NT2/D1 (cell line): ENCODE results near the gene KRT78.

Experiments
- DNase-seq: peaks from one replicate; pipeline ENCODE4 v3.0.0-alpha.2; 2011; ENCODE audit warnings: low read depth, low spot score
- H3K27me3 ChIP-seq: 2 replicates; pipeline ENCODE4 v1.6.0; 2011; ENCODE audit warnings: mild to moderate bottlenecking; ENCODE audit not compliant: insufficient read length, insufficient read depth
- H3K36me3 ChIP-seq: 2 replicates; pipeline ENCODE4 v1.6.1; 2011; ENCODE audit warnings: mild to moderate bottlenecking, low read length, mixed read lengths; ENCODE audit not compliant: insufficient read depth, insufficient read length
- H3K4me1 ChIP-seq: 2 replicates; pipeline ENCODE4 v1.5.1; 2011; ENCODE audit not compliant: insufficient read depth, insufficient read length
- H3K4me3 ChIP-seq: 2 replicates; pipeline ENCODE4 v1.5.1; 2011; ENCODE audit warnings: low read depth; ENCODE audit not compliant: insufficient read length
- H3K9ac ChIP-seq: 2 replicates; pipeline ENCODE4 v1.6.0; 2011; ENCODE audit warnings: low read depth; ENCODE audit not compliant: insufficient read length
- H3K9me3 ChIP-seq: 2 replicates; pipeline ENCODE4 v1.5.1; 2011; ENCODE audit warnings: mild to moderate bottlenecking, low read length; ENCODE audit not compliant: insufficient read depth
- SUZ12 ChIP-seq: IDR thresholded peaks from 2 replicates; pipeline ENCODE4 v1.6.1; 2011; ENCODE audit not compliant: insufficient read length, insufficient read depth; ENCODE audit errors: extremely low read depth
- YY1 ChIP-seq: IDR thresholded peaks from 2 replicates; pipeline ENCODE4 v1.6.1; 2011; ENCODE audit not compliant: insufficient read length, insufficient read depth
- ZNF274 ChIP-seq: IDR thresholded peaks from 2 replicates; pipeline ENCODE4 v1.6.1; 2011; ENCODE audit warnings: mild to moderate bottlenecking, low read depth, low read length

KRT78 gene

DNA sequence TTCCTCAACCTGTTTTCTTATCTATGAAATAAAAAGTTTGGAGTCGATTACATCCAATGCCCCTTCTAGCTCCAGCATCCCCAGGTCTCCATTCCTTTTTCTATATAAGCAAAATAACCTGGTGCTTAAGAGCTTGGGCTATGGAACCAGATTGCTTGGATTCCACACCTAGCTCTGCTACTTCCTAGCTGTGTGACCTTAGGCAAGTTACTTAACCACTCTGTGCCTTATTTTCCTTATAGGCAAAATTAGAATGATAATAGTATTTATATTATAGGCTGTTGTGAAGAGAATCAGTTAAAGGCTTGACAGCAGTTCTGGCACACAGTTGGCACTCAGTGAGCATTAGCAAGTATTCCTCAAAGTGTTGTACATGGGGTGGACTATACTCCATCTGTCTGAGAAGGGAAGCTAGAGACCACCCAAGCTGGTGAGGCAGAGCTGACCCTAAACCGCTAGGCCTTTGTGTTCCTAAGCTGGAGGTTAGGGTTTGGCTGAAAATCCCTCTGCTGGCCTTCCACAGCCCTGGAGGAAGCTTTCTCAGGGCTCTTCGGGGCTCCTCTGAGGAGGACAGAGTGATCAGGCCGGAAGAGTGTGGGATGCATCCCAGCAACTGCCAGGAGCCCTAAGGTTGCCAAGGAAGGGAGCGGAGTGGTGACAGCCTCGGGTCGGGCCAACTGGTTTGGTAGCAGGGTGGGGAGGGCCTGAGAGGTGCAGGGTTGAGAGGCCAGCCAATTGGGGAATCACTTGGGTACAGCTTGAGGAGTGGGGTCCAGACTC is 28.9 kb downstream of the KRT78 start:
- Histone ChIP-seq H3K9me3 (no peaks in the 10 kb centered on the region), H3K4me1 (peaks cover 5% of the 10 kb centered on the region), H3K36me3 (no peaks in the 10 kb centered on the region), H3K4me3 (no peak overlapping the region), H3K27me3 (no peaks in the 10 kb centered on the region), H3K9ac (no peak overlapping the region)
- TF ChIP-seq SUZ12 (no peak), YY1 (no peak), ZNF274 (no peak)
- DNase-seq, result no peak

- Histone ChIP-seq H3K27me3 (no peaks in the 10 kb centered on the region), H3K4me1 (peaks cover 5% of the 10 kb centered on the region), H3K9ac (no peak overlapping the region), H3K36me3 (no peaks in the 10 kb centered on the region), H3K9me3 (no peaks in the 10 kb centered on the region), H3K4me3 (no peak overlapping the region)
- no peak for DNase-seq
- TF ChIP-seq SUZ12 (no peak), YY1 (no peak), ZNF274 (no peak)
Measured at GRCh38 chr12:52818887-52819420, 29.8 kb downstream of the KRT78 start.

DNA sequence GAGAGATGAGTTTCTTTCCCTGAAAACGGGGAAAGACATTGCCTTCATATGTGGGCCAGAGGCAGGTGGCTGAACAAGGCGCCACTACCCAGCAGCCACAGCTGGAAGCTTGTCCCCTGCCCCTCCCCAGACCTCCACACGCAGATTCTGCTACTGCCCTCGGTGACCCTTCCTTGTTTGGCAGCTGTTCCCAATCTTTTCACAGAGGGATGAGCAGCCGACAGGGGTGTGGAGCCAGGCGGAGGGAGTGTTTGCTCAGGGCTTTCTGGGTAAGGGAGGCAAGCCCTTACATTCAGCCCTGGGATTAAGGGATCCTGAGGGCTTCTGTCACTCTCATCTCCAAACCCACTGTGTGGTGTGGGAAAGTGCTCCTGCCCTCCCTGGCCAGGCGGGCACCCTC is 30.4 kb downstream of the KRT78 start:
- H3K36me3 ChIP-seq, result no peaks in the 10 kb centered on the region
- TF ChIP-seq SUZ12 (no peak), ZNF274 (no peak), YY1 (no peak)
- no peak overlapping the region for H3K4me3 ChIP-seq
- H3K4me1 ChIP-seq, result peaks cover 5% of the 10 kb centered on the region
- DNase-seq, result no peak
- no peak overlapping the region for H3K9ac ChIP-seq
- no peaks in the 10 kb centered on the region for H3K9me3 ChIP-seq
- no peaks in the 10 kb centered on the region for H3K27me3 ChIP-seq

DNA sequence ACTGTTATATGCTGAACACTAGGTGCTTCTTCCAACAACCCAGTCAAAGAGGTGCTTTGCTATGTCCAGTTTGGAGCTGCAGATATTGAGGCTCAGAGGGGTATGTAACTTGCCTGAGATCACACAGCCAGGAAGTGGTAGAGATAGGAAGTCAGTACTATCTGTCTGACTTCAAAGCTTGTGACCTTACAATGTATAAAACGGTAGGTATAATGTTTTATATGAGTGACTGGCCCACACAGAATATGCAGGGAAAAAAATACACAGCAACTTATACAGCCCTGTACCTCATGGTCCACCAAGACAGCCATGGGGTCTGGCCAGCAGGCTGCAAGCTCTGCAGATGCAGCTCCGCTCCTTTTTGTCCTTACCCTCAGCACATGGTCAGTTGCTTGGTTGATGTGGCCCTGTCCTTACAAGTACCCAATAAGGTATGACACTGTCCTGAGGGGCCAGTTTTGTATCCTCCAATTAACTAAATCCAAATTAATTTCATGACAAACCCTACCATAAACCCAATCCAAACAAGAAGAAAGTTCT is 31.0 kb downstream of the KRT78 start:
- Histone ChIP-seq H3K27me3 (no peaks in the 10 kb centered on the region), H3K4me1 (peaks cover 5% of the 10 kb centered on the region), H3K4me3 (no peak overlapping the region), H3K36me3 (no peaks in the 10 kb centered on the region), H3K9me3 (no peaks in the 10 kb centered on the region), H3K9ac (no peak overlapping the region)
- TF ChIP-seq ZNF274 (no peak), SUZ12 (no peak), YY1 (no peak)
- DNase-seq, result no peak

DNA sequence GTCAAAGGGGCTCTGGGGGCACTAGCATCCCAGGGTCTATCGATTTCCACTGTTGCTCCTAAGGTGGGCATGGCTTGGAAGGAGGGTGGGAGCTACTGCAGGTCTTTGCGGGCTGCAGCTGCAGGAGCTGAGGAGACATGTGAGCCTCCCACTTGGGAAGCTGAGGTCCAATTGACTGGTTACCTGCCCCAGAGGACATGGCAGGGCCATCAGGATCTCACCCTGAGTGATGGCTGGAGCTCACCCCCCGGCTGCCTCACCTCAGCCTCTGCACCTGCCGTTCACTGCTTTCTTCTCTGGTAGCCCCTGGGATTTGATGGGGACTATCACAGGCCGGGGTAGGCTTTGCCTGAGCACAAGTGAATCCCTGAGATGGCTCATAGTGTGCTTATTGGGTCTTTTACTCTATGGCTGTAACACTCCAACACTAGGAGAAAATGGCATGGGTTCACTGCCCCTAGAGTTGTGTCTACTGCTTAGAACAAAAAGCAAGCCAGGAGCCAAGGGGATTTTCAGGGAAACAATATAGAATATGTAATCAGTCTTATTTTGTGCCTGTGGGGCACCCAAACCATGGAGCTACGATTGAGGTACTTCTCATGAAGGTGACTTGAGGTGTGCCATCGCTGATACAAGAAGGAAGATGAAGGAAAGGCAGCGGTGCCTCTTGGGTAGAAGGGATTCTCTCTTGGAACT is 31.6 kb downstream of the KRT78 start:
- TF ChIP-seq ZNF274, result no peak
- no peak for TF ChIP-seq SUZ12
- TF ChIP-seq YY1, result no peak
- no peak for DNase-seq
- Histone ChIP-seq H3K4me3 (no peak overlapping the region), H3K4me1 (peaks cover 5% of the 10 kb centered on the region), H3K27me3 (no peaks in the 10 kb centered on the region), H3K9me3 (no peaks in the 10 kb centered on the region), H3K9ac (no peak overlapping the region), H3K36me3 (no peaks in the 10 kb centered on the region)

DNA sequence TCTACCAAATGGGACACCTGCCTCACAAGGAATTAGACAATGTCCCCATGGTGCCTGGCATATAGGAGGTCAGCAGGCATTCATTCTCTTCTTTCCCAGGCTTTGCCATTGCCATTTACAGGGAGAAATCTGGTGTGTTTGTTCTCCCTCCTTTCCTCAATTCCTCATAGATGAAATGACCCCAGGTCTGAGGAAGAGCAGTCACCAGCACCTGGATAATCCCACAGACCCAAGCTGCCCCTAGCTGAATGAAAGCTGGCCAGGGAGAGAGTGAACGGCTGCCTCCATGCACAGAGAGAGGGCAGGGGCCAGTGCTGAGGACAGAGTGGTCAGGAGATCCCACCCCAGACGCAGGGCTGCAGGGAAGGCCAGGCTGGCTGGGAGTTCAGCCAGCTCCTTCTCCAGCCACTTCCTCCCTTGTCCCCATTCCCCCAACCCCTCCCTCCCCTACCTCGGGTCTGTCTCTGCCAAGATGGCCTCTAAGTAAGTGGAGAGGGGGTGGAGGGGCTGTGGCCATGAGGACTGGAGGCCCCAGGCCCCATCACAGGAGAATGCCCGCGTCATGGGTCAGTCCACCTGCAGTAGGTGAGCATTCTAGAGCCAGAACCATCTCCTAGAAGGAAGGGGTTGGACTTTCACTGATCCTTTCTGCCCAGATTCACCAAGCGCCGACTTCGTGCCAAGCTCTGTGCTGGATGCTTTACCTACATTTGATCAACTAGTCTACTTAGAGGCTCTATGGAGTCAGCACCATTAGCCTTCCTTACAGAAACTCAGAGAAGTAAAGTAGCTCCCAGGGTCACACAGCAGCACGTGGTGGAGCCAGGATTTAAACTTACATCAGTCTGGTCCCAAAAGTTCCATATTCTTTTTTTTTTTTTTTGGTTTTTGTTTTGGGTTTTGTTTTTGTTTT is 32.9 kb downstream of the KRT78 start:
- Histone ChIP-seq H3K27me3 (no peaks in the 10 kb centered on the region), H3K9me3 (no peaks in the 10 kb centered on the region), H3K9ac (no peak overlapping the region), H3K4me1 (peaks cover 5% of the 10 kb centered on the region), H3K36me3 (no peaks in the 10 kb centered on the region), H3K4me3 (no peak overlapping the region)
- TF ChIP-seq ZNF274, result no peak
- TF ChIP-seq SUZ12, result no peak
- no peak for TF ChIP-seq YY1
- no peak for DNase-seq
